SU-DHL-6 (cell line): Measurements from ENCODE around the gene FXYD7.
A peak's percentile ranks its signal among the peaks of the same experiment; 100 is the strongest.

Experiments used
- H2AFZ ChIP-seq: fragments of 200-600 bp; sonication (generic); 2 replicates; pipeline ENCODE4 v1.6.1; 2014; ENCODE audit warnings: low read depth, mild to moderate bottlenecking, moderate library complexity, mixed read lengths, antibody characterized with exemption, low read length; ENCODE audit not compliant: severe bottlenecking
- H3F3A ChIP-seq: fragments of 200-600 bp; shearing (Covaris generic); 2 replicates; pipeline ENCODE4 v1.6.0; 2016; ENCODE audit warnings: antibody characterized with exemption, mild to moderate bottlenecking; ENCODE audit not compliant: insufficient read depth
- H3K27ac ChIP-seq: fragments of 200-600 bp; sonication (generic); 2 replicates; pipeline ENCODE4 v1.5.1; 2016; ENCODE audit warnings: low read depth, mild to moderate bottlenecking, low read length, moderate library complexity, mixed read lengths
- H3K27me3 ChIP-seq: fragments of 200-600 bp; sonication (generic), shearing (Covaris generic); 2 replicates; pipeline ENCODE4 v1.6.0; 2014; ENCODE audit warnings: mild to moderate bottlenecking, low read length
- H3K36me3 ChIP-seq: fragments of 200-600 bp; sonication (generic); 2 replicates; pipeline ENCODE4 v1.6.1; 2014; ENCODE audit warnings: mild to moderate bottlenecking, low read length, mixed read lengths
- H3K4me2 ChIP-seq: fragments of 300-600, 200-600 bp; shearing (Covaris generic), sonication (generic); 2 replicates; pipeline ENCODE4 v1.6.0; 2014; ENCODE audit warnings: low read length, low read depth, mild to moderate bottlenecking; ENCODE audit not compliant: poor library complexity, severe bottlenecking
- H3K4me3 ChIP-seq: fragments of 200-600 bp; sonication (generic); 2 replicates; pipeline ENCODE4 v1.5.1; 2014; ENCODE audit warnings: antibody characterized with exemption, low read length, mild to moderate bottlenecking, mixed read lengths; ENCODE audit not compliant: insufficient read depth, poor library complexity, severe bottlenecking
- H3K79me2 ChIP-seq: fragments of 200-600 bp; sonication (generic); 2 replicates; pipeline ENCODE4 v1.6.1; 2014; ENCODE audit warnings: mild to moderate bottlenecking, low read length, moderate library complexity; ENCODE audit not compliant: insufficient read depth
- H3K9ac ChIP-seq: fragments of 200-600 bp; sonication (generic); 2 replicates; pipeline ENCODE4 v1.7.0; 2014; ENCODE audit warnings: mild to moderate bottlenecking, low read length
- H3K9me2 ChIP-seq: fragments of 200-600 bp; sonication (generic); replicated peaks from 2 replicates; pipeline ENCODE4 v1.6.1; 2014; ENCODE audit warnings: low read length; ENCODE audit not compliant: insufficient read depth
- H3K9me3 ChIP-seq: fragments of 200-600 bp; sonication (generic); 2 replicates; pipeline ENCODE4 v1.6.1; 2014; ENCODE audit warnings: low read length, mixed read lengths; ENCODE audit not compliant: insufficient read depth
- H4K20me1 ChIP-seq: fragments of 200-600 bp; sonication (generic); 2 replicates; pipeline ENCODE4 v1.6.1; 2014; ENCODE audit warnings: low read depth, mild to moderate bottlenecking, antibody characterized with exemption, low read length, moderate library complexity, mixed read lengths
- CTCF ChIP-seq: fragments of 200-600 bp; sonication (generic); IDR thresholded peaks from one replicate; pipeline ENCODE4 v1.5.1; 2017; ENCODE audit warnings: antibody characterized with exemption, mild to moderate bottlenecking, low read length, moderate library complexity; ENCODE audit not compliant: insufficient read depth, poor library complexity, severe bottlenecking
- EZH2phosphoT487 ChIP-seq: fragments of 200-600 bp; sonication (generic), shearing (Covaris generic); conservative IDR thresholded peaks from 2 replicates; pipeline ENCODE4 v1.6.1; 2018; ENCODE audit warnings: mild to moderate bottlenecking, antibody characterized with exemption, low read length, moderate library complexity, mixed read lengths

Gene FXYD7

GRCh38 chr19:35140962-35141836 is 1.9 kb upstream of the FXYD7 start:
- no peaks in the 10 kb centered on the region for H3K27me3 ChIP-seq
- H3K9me3 ChIP-seq = no peaks in the 10 kb centered on the region
- no peaks in the 10 kb centered on the region for H4K20me1 ChIP-seq
- no peaks in the 10 kb centered on the region for H3K9me2 ChIP-seq
- H3K36me3 ChIP-seq = no peaks in the 10 kb centered on the region
- H3K79me2 ChIP-seq = no peaks in the 10 kb centered on the region
- peaks cover 7% of the 10 kb centered on the region for H3F3A ChIP-seq
- H3K27ac ChIP-seq = peak overlapping the region; percentile 60
- TF ChIP-seq CTCF (peak; percentile 50), EZH2phosphoT487 (no peak)
- H3K9ac ChIP-seq = peak overlapping the region; percentile 44; the same call in 1 of the 2 replicates
- peak overlapping the region; percentile 89 for H2AFZ ChIP-seq
- peak overlapping the region; percentile 47 for H3K4me3 ChIP-seq
- peak overlapping the region; percentile 70 for H3K4me2 ChIP-seq

DNA sequence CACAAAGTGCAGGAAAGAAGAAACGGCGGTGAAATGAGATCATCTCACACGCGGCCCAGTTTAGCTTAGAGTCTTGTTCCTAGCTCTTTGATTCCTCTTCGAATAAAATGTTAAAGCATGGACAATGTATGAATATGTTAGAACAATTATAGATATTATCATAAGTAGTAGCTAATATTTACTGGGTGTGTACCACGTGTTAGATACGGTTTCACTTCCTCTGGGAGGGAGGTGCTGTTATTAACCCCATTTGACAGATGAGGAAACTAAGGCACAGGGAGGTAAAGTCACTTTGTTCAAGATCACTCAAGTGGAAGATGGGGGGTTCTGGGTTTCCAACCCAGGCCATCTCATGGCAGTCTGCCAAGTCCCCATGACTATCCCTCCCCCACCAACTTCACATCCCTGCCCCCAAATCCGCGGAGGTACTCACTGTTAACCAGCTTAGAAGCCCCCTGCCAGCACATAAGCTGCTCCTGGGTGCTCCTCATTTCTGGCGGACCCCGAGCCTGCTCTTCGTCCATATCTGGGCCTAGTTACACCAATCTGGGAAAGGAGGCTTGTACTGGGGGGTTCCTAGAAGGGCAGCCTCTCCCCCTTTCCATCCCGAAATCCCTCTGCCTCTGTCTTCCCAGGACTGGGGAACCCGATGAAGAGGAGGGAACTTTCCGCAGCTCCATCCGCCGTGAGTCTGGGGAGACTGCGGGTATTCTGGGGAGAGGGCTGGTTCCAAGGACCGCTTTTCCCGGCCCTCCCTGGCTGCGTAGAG is 1.0 kb upstream of the FXYD7 start:
- H3K79me2 ChIP-seq = no peaks in the 10 kb centered on the region
- no peaks in the 10 kb centered on the region for H3K27me3 ChIP-seq
- no peaks in the 10 kb centered on the region for H3K9me2 ChIP-seq
- H3K36me3 ChIP-seq = no peaks in the 10 kb centered on the region
- no peaks in the 10 kb centered on the region for H4K20me1 ChIP-seq
- peak overlapping the region; percentile 47 for H3K4me3 ChIP-seq
- peaks cover 7% of the 10 kb centered on the region for H3F3A ChIP-seq
- no peaks in the 10 kb centered on the region for H3K9me3 ChIP-seq
- H2AFZ ChIP-seq = peak overlapping the region; percentile 89
- peak overlapping the region; percentile 70 for H3K4me2 ChIP-seq
- peak overlapping the region; percentile 44; the same call in 1 of the 2 replicates for H3K9ac ChIP-seq
- peak overlapping the region; percentile 60 for H3K27ac ChIP-seq
- no peak for TF ChIP-seq CTCF
- no peak for TF ChIP-seq EZH2phosphoT487

GRCh38 chr19:35142606-35143230 is 337 bp upstream of the FXYD7 start:
- peak overlapping the region; percentile 47 for H3K4me3 ChIP-seq
- peak overlapping the region; percentile 65 for H2AFZ ChIP-seq
- H3K27me3 ChIP-seq = no peaks in the 10 kb centered on the region
- peak overlapping the region; percentile 70 for H3K4me2 ChIP-seq
- H3K9ac ChIP-seq = peak overlapping the region; percentile 44; the same call in 1 of the 2 replicates
- peaks cover 7% of the 10 kb centered on the region for H3F3A ChIP-seq
- H3K79me2 ChIP-seq = no peaks in the 10 kb centered on the region
- no peaks in the 10 kb centered on the region for H3K9me2 ChIP-seq
- TF ChIP-seq CTCF = peak; percentile 25
- TF ChIP-seq EZH2phosphoT487 = no peak
- peak overlapping the region; percentile 60; the same call in 1 of the 2 replicates for H3K27ac ChIP-seq
- H3K9me3 ChIP-seq = no peaks in the 10 kb centered on the region
- no peaks in the 10 kb centered on the region for H4K20me1 ChIP-seq
- H3K36me3 ChIP-seq = no peaks in the 10 kb centered on the region
